Calu3 (cell line): ENCODE measurements around the gene STRA8. TPM values are rescaled to one million over a fixed set of nuclear protein-coding genes. Genes with fewer than 3 reads are reported as not detected.

ENCODE experiments used
- BruUV-seq: library from RNA; stranded (reverse); fragments of 400-500 nt; replicated peaks from 2 replicates; lab custom pipeline; 2021; lab: Mats Ljungman, UMichigan
- CTCF ChIA-PET: fragments of 300-600 bp; sonication (Branson Sonifier 250); formaldehyde crosslinking; loops from one replicate; lab custom pipeline; 2022; ENCODE audit warnings: antibody characterized with exemption; lab: Charles Lee
- DNase-seq: peaks from one replicate; pipeline ENCODE4 v3.0.0; 2022
- H3K27ac Mint-ChIP-seq: one replicate; pipeline ENCODE4 v1.8.0; 2022; ENCODE audit warnings: mixed read lengths; ENCODE audit not compliant: unreplicated experiment
- H3K27me3 Mint-ChIP-seq: one replicate; pipeline ENCODE4 v1.8.0; 2022; ENCODE audit warnings: mixed read lengths; ENCODE audit not compliant: unreplicated experiment
- H3K36me3 Mint-ChIP-seq: one replicate; pipeline ENCODE4 v1.8.0; 2022; ENCODE audit warnings: mild to moderate bottlenecking, moderate library complexity, mixed read lengths; ENCODE audit not compliant: insufficient read depth, unreplicated experiment
- H3K4me1 Mint-ChIP-seq: one replicate; pipeline ENCODE4 v1.8.0; 2022; ENCODE audit warnings: mild to moderate bottlenecking, low read depth, mixed read lengths; ENCODE audit not compliant: unreplicated experiment
- H3K4me3 Mint-ChIP-seq: one replicate; pipeline ENCODE4 v1.8.0; 2022; ENCODE audit warnings: mild to moderate bottlenecking, low read depth, moderate library complexity, mixed read lengths; ENCODE audit not compliant: unreplicated experiment
- H3K9me3 Mint-ChIP-seq: one replicate; pipeline ENCODE4 v1.8.0; 2022; ENCODE audit warnings: low read depth, mixed read lengths; ENCODE audit not compliant: unreplicated experiment
- intact Hi-C: fragments of 100-400 bp; cut with micrococcal nuclease; formaldehyde crosslinking; loops from one replicate; pipeline ENCODE4 v1.10.0; 2022; ENCODE audit not compliant: unreplicated experiment
- total RNA-seq: library from RNA; stranded (reverse); gene quantifications from 2 replicates; pipeline ENCODE4 v1.2.3, GENCODE V29; 2022
- TF ChIP-seq, protein P1 (sequence below): fragments of 200-600 bp; IDR thresholded peaks from one replicate; pipeline ENCODE4 v1.8.0; 2022; ENCODE audit warnings: antibody characterized with exemption; ENCODE audit not compliant: unreplicated experiment

Gene STRA8
- total RNA-seq, 1 experiment from 2014 or later, result not detected

DNA sequence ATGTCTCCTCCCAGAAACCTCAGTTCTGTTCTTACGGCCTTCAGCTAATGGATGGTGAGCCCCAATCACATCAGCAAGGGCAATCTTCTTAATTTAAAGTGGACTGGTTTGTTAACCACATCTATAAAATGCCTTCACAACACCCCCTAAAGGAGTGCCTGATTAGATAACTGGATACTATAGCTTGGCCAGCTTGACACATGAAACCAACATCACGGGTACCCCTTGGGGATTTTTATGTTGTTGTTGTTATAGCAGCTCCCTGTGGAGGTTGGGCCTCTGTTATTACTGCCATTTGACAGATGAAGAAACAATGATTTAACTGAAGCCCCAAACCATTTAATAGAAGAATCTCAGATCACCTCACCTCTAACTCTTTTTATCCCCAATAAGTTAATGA is 26.8 kb downstream of the STRA8 start:
- Mint-ChIP-seq H3K27me3 (peaks cover 7% of the 10 kb centered on the region), H3K4me3 (no peak overlapping the region), H3K9me3 (no peaks in the 10 kb centered on the region), H3K36me3 (no peaks in the 10 kb centered on the region), H3K4me1 (no peaks in the 10 kb centered on the region), H3K27ac (no peak overlapping the region)
- no peak for DNase-seq
- TF ChIP-seq, protein P1, sequence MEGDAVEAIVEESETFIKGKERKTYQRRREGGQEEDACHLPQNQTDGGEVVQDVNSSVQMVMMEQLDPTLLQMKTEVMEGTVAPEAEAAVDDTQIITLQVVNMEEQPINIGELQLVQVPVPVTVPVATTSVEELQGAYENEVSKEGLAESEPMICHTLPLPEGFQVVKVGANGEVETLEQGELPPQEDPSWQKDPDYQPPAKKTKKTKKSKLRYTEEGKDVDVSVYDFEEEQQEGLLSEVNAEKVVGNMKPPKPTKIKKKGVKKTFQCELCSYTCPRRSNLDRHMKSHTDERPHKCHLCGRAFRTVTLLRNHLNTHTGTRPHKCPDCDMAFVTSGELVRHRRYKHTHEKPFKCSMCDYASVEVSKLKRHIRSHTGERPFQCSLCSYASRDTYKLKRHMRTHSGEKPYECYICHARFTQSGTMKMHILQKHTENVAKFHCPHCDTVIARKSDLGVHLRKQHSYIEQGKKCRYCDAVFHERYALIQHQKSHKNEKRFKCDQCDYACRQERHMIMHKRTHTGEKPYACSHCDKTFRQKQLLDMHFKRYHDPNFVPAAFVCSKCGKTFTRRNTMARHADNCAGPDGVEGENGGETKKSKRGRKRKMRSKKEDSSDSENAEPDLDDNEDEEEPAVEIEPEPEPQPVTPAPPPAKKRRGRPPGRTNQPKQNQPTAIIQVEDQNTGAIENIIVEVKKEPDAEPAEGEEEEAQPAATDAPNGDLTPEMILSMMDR, result no peak
- intact Hi-C loops, result no loop called here
- BruUV-seq, result no TSS peak
- CTCF ChIA-PET, result no interaction called here

DNA sequence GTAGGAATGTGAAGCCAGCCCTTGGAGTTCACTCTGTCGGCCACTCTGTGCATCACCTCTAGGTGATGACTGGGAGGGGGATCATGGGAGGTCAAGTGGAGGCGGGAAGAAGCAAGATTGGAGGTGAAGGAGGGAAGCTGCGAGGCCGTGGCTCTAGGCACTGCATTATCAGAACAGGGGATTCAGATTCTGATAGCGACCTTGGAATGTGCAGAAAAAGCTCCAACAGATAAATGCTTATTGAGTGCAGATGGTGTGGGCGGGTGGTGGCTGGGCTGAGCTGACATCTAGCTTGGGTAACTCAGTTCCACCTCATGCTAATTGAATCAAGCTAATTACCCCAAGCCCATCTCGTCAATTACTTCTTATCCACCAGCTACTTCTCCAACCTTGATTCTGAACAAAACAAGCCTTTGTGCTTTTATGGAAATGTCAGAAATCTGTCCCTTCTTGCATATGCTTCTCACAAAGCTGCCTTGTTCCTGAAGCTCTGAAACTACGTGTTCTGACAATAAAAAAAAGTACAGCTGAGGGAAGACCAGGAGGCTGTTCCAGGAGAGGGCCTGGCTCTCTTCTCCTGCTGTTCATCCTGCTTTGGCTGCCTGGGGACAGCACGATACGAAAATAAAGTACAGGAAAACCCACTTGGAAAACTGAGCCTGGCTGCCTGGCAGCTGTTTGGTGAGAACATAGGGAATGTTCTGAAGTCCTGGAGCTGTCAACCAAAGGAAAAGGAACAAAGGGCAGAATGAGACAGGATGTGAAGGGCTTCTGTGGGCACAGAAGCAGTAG is 27.5 kb downstream of the STRA8 start:
- TF ChIP-seq, protein P1, result no peak
- intact Hi-C loops, result no loop called here
- BruUV-seq, result no TSS peak
- DNase-seq, result no peak
- H3K36me3 Mint-ChIP-seq, result no peaks in the 10 kb centered on the region
- H3K27me3 Mint-ChIP-seq, result peaks cover 7% of the 10 kb centered on the region
- H3K27ac Mint-ChIP-seq, result no peak overlapping the region
- no peaks in the 10 kb centered on the region for H3K9me3 Mint-ChIP-seq
- CTCF ChIA-PET, result interaction anchor here (1.0 kb wide), 1 partner anchor 13 kb away, joined by 3 read pairs; no protein-coding TSS in a partner anchor
- H3K4me1 Mint-ChIP-seq, result no peaks in the 10 kb centered on the region
- no peak overlapping the region for H3K4me3 Mint-ChIP-seq

DNA sequence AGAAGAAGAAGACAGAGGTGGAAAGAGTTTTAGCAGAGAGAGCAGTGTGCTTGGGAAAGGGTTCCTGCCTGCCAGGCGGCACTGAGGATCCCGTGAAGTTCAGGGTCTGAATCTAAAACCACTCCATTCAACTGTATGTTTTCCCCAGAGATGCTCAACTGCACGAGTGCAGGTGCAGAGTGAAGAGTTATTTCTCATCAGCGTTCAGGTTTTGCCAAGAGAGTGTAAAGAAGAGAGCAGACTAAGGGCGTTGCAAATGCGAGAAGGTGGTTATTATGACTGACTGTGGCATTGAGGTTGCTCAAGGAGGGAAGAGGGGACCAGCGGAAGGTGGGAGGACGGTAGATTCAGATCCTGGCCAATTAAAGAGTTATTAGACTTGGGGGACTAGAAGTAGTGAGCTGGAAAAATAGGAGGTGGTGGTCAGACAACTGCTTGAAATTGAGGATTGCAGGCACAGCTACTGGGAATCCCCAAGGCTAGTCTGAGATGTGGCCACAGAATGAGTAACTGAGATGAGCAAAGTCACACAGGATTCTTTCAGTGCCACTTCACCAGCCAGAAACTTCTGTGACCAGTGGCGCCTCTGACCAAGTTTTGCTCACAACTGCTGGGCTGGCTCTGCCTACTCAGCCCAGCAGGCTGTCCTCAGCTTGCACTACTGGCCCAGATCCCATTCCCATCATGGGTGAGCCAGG is 29.1 kb downstream of the STRA8 start:
- H3K4me1 Mint-ChIP-seq, result no peaks in the 10 kb centered on the region
- CTCF ChIA-PET, result no interaction called here
- H3K27ac Mint-ChIP-seq, result no peak overlapping the region
- DNase-seq, result no peak
- no TSS peak for BruUV-seq
- no peaks in the 10 kb centered on the region for H3K36me3 Mint-ChIP-seq
- H3K9me3 Mint-ChIP-seq, result no peaks in the 10 kb centered on the region
- H3K27me3 Mint-ChIP-seq, result peaks cover 21% of the 10 kb centered on the region
- no peak overlapping the region for H3K4me3 Mint-ChIP-seq
- TF ChIP-seq, protein P1, result no peak
- intact Hi-C loops, result no loop called here

DNA sequence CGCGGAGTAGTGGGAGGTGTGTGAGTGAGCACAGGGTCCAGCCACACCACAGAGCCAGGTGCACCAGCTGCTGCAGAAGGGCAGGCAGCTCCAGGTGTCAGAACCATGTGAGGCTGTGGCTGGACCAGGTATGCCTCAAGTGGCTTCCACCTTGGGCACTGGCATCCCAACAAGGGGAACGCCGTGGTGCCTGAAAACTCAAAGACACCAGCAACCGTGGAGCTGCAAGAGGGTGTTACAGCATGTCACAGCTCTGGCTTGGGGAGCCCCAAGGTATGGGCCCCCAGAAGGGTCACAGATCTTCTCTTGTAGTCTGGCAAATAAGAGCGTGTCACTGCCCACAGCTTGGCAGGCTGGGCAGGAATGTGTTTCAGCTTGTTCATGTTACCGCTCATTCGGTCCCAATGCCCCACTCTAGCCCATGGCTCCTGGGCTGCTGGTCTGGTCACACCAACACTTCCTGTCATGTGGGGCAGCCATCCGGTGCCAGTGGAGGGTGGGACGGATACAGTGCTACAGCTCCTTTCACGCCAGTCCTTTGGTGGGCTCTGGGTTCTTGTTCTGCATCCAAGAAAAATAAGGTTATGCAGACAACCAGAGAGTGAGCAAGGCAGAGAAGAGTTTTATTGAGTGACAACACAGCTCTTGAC is 29.8 kb downstream of the STRA8 start:
- H3K4me1 Mint-ChIP-seq, result no peaks in the 10 kb centered on the region
- no peaks in the 10 kb centered on the region for H3K9me3 Mint-ChIP-seq
- no peak overlapping the region for H3K4me3 Mint-ChIP-seq
- intact Hi-C loops, result no loop called here
- TF ChIP-seq, protein P1, result no peak
- H3K27ac Mint-ChIP-seq, result no peak overlapping the region
- peaks cover 28% of the 10 kb centered on the region for H3K27me3 Mint-ChIP-seq
- no peaks in the 10 kb centered on the region for H3K36me3 Mint-ChIP-seq
- CTCF ChIA-PET, result no interaction called here
- no TSS peak for BruUV-seq
- DNase-seq, result no peak
